Thyroid gland (tissue), 4 donors: ENCODE results near the gene CYSTM1. TPM values are rescaled to one million over a fixed set of nuclear protein-coding genes. Genes with fewer than 3 reads are reported as not detected.

Experiments used
- DNase-seq, 2 donors: peaks; one replicate each; pipeline ENCODE4 v3.0.0-alpha.2; 2019
- H3K27ac ChIP-seq, 3 donors: fragments of 200-600 bp; sonication (generic); 1 replicate in 2 of 3; 2 replicates in 1 of 3; pipeline ENCODE4 v1.5.1; 2016 to 2019; ENCODE audit warnings: mild to moderate bottlenecking in 1 of 3, moderate library complexity in 1 of 3
- H3K27me3 ChIP-seq: fragments of 200-600 bp; sonication (generic); one replicate; pipeline ENCODE4 v1.5.1; 2019
- H3K36me3 ChIP-seq, 2 donors: fragments of 200-600 bp; sonication (generic); one replicate each; pipeline ENCODE4 v1.5.1; 2016 to 2019
- H3K4me1 ChIP-seq, 2 donors: fragments of 200-600 bp; sonication (generic); one replicate each; pipeline ENCODE4 v1.5.1; 2017 to 2019
- H3K4me3 ChIP-seq, 3 donors: fragments of 200-600 bp; sonication (generic); replicated peaks in 1 of 3; 1 replicate in 2 of 3; 2 replicates in 1 of 3; pipeline ENCODE4 v1.5.1; 2016; ENCODE audit warnings: mild to moderate bottlenecking in 1 of 3
- H3K9me3 ChIP-seq: fragments of 200-600 bp; sonication (generic); one replicate; pipeline ENCODE4 v1.5.1; 2017
- CTCF ChIP-seq, 6 experiments: fragments of 200-600 bp in 3 of 6; fragments of 450-650 bp in 3 of 6; sonication (generic) in 3 of 6; IDR thresholded peaks; one replicate each; pipeline ENCODE4 v1.5.1; 2016 to 2019; ENCODE audit warnings: antibody characterized with exemption in 6 of 6, mild to moderate bottlenecking in 2 of 6, inconsistent platforms in 1 of 6, moderate library complexity in 1 of 6
- POLR2A ChIP-seq, 2 donors: fragments of 450-650 bp; IDR thresholded peaks; one replicate each; pipeline ENCODE4 v1.6.1; 2017; ENCODE audit warnings: antibody characterized with exemption in 2 of 2, mild to moderate bottlenecking in 2 of 2, moderate library complexity in 1 of 2
- WGBS, 2 donors: methylation state at CpG; one replicate each; pipeline ENCODE4 v1.1.5; 2017; 5-methylcytosine and 5-hydroxymethylcytosine counted together
- intact Hi-C: fragments of 100-400 bp; cut with DNase I; formaldehyde crosslinking; loops from one replicate; pipeline ENCODE4 v1.15.1; 2023
- total RNA-seq, 4 donors: library from RNA; depleted of rRNA; stranded (reverse); fragments of >200 nt; gene quantifications; one replicate each; pipeline ENCODE4 v1.2.3, GENCODE V29; 2016

Gene CYSTM1
- total RNA-seq, 4 donors from 2014 or later, result 55.4 to 238 (median 112) TPM

- DNase-seq, result no peak
- Histone ChIP-seq H3K27ac (no peak overlapping the region), H3K4me1 (no peaks in the 10 kb centered on the region), H3K36me3 (no peaks in the 10 kb centered on the region), H3K27me3 (no peaks in the 10 kb centered on the region), H3K9me3 (no peaks in the 10 kb centered on the region), H3K4me3 (no peak overlapping the region)
- intact Hi-C loops, result no loop called here
- no peak for TF ChIP-seq CTCF (IDR thresholded peaks at IDR 0.05)
- TF ChIP-seq POLR2A (IDR thresholded peaks at IDR 0.05), result no peak
These were observed 100.8 kb downstream of the CYSTM1 start for GRCh38 chr5:140275837-140276236.

- no peaks in the 10 kb centered on the region for H3K9me3 ChIP-seq
- H3K27me3 ChIP-seq, result no peaks in the 10 kb centered on the region
- H3K27ac ChIP-seq, result no peak overlapping the region
- no peaks in the 10 kb centered on the region for H3K36me3 ChIP-seq
- H3K4me3 ChIP-seq, result no peak overlapping the region
- TF ChIP-seq POLR2A (IDR thresholded peaks at IDR 0.05) (no peak), CTCF (IDR thresholded peaks at IDR 0.05) (no peak)
- WGBS, 2 donors, result 97 to 99% methylated on average over 2 of the region's 2 CpGs
- intact Hi-C loops, result no loop called here
- no peak for DNase-seq
- H3K4me1 ChIP-seq, result peaks cover 0 to 8% of the 10 kb centered on the region in 2 donors
These were observed 107.3 kb downstream of the CYSTM1 start for GRCh38 chr5:140282266-140282665.

GRCh38 chr5:140284013-140284412 lies 109.0 kb downstream of the CYSTM1 start:
- Histone ChIP-seq H3K4me3 (no peak overlapping the region), H3K4me1 (peaks cover 0 to 8% of the 10 kb centered on the region in 2 donors), H3K36me3 (no peaks in the 10 kb centered on the region), H3K9me3 (no peaks in the 10 kb centered on the region), H3K27ac (no peak overlapping the region), H3K27me3 (no peaks in the 10 kb centered on the region)
- TF ChIP-seq CTCF (IDR thresholded peaks at IDR 0.05), result no peak
- WGBS, 2 donors, result 86 to 87% methylated on average over 3 of the region's 3 CpGs
- intact Hi-C loops, result no loop called here
- no peak for DNase-seq

GRCh38 chr5:140286424-140286823 lies 111.4 kb downstream of the CYSTM1 start:
- 93 to 97% methylated on average over 4 of the region's 5 CpGs for WGBS, 2 donors
- TF ChIP-seq CTCF (IDR thresholded peaks at IDR 0.05) (no peak), POLR2A (IDR thresholded peaks at IDR 0.05) (no peak)
- Histone ChIP-seq H3K4me3 (no peak overlapping the region), H3K36me3 (no peaks in the 10 kb centered on the region), H3K9me3 (no peaks in the 10 kb centered on the region), H3K27ac (no peak overlapping the region), H3K4me1 (peaks cover 0 to 8% of the 10 kb centered on the region in 2 donors), H3K27me3 (no peaks in the 10 kb centered on the region)
- DNase-seq, result no peak
- intact Hi-C loops, result loop anchor here (5.0 kb wide), 1 partner anchor 39 kb away; no protein-coding TSS in a partner anchor

- intact Hi-C loops, result loop anchor here (5.0 kb wide), 1 partner anchor 41 kb away; no protein-coding TSS in a partner anchor
- no peak overlapping the region for H3K27ac ChIP-seq
- TF ChIP-seq CTCF (IDR thresholded peaks at IDR 0.05) (no peak), POLR2A (IDR thresholded peaks at IDR 0.05) (no peak)
These were observed 113.0 kb downstream of the CYSTM1 start for GRCh38 chr5:140287801-140288521.

More at GRCh38 chr5:140287801-140288521, 113.0 kb downstream of the CYSTM1 start:
- Histone ChIP-seq H3K4me3 (no peak overlapping the region), H3K4me1 (peaks cover 6 to 19% of the 10 kb centered on the region in 2 donors), H3K9me3 (no peaks in the 10 kb centered on the region), H3K36me3 (no peaks in the 10 kb centered on the region), H3K27me3 (no peaks in the 10 kb centered on the region)
- DNase-seq, result no peak
- 88 to 90% methylated on average over 7 of the region's 7 CpGs for WGBS, 2 donors
